NOMO-1 treated with dmso at 0.1 percent for 144 hours (cell line): ENCODE data around the gene HOTAIR.

Experiments
- DNase-seq: peaks from one replicate; lab custom pipeline; 2025; ENCODE audit not compliant: unreplicated experiment; lab: John Stamatoyannopoulos, UW

HOTAIR gene

DNA sequence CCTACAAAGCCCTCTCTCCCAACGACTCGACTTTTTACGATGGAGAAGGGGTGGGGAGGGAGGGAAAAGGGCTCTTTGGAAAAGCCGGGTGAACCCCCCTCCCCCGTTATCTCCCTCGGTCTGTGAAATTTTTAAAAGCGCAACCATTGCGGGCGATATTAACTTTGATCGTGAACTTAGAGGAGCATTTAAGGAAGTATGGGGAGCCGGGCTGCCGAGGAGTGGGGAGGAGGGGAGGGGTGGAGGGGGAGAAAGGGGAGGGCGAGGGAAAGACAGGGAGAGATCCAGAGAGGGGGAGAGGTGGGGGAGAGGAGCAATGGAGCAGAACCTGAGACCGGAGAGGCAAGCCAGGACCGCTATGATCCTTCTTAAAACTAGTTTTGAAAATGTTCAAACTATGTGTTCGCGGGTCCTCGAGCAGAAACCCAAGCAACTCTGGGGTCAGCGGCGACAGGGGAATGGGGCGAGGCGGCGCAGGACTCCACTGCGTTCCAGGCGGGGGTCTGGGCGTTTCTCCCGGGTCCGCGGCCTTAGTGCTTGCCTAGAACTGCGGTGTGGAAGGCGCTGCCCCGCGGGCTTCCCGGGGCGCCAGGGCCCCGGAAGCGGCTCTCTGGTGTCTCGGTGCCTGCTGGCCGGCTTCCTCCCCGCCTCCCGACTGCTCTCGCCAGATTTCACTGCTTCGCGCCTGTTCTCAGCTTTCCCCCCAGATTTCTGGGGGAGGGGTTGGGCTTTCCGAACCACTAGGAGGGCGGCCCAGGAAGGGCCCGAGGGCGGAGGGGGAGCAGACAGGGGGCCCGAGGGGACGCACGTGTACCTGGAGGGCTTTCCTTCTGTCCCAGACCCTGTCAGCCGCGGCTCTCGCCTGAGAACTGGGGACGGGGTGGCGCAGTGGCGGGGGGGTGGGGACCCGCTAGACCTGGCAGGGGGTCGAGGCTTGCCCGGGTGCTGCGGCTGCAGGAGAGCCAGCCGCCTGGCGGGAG is at the start of gene HOTAIR:
TSS of gene HOTAIR (minus strand) at position 871 of the 980 bp plus-strand sequence.
- DNase-seq, result no peak

DNA sequence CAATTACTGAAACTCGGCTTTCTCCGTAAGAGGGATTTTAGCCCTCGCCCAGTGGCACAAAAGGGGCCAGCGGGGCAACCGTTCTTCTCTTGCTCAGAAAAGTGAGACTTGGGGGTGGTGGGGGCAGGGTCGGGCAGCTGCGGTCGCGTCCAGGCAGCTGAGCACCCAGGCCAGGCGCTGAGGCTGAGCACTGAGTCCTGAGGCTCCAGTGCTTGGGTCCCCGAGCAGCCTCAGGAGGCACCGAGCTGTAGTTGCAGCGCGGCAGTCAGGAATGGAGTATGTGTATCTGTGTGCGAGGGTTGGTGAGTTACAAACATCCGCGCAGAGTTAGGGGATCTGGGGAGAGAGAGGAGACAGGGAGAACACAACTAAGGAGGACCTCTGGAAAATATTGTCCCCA is 49.4 kb upstream of the HOTAIR start:
- no peak for DNase-seq

DNA sequence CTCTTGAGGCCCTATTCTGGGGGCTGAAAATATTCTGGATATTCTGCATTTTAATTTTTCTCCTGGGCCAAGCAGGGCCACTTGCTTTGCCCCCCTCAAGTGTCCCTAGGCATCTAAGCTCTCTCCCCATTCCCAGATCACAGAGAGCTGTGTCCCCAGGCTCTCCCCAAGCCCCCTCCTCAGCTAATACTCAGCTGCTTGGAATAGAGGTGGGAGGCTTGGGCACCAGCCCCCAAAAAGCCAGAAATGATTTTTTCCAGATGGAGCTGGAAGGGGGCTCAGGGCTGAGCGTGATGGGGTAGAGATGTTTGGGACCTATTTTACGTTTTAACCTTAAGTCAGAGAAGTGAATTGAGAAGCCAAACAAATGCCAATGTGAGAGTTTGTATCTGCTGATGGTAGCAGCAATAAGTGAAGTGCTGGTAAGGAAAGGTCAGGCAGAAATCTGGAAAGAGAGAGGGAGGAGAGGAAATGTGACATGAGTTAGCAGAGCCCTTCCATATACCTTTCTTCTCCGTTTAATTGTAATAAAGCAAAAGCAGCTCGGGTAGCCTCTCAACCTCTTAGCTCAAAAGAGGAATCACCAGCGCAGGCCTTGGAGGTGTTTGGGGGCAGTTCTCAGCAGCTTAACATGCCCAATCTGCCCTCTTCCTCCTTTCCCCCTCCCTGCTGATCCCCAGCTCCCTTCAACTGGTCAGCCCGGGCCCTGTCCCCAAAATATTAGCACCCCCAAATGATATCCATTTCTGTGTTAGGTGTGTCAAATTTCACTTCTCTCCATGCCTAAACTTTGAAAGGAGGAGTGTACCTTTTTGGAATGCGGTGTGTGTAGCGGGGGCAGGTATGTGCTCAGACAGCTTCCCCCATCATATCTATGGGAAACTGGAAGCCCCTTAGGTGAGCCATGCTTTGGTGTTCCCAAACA is 48.5 kb upstream of the HOTAIR start:
- no peak for DNase-seq

DNA sequence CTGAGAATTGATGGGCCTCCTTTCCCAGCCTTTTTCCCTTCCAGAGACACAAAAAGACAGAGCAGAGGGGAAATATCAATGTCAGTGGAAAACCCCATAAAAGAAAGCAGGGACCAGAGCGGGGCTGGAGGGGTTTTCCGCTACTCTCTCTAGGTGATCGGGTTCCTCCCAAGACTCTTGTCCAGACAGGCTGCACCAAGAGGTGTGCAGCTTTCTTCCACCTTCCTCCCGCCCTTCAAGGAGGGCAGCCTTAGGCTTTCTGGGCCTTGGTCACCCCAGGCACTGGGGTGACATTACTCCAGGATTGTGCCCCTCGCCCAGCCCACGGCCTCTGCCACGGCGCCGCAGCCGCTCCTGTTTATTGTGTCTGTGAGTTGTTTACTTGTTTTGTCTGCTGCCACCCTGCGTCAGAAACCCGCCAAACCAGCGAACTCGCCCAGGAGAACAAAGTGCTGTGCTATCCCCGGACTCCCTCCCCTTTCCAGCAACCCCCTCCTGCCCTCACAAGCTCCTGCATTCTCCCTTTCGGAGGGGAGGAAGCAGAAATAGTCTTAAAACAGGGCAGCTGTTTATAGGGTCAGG is 46.8 kb upstream of the HOTAIR start:
- no peak for DNase-seq

DNA sequence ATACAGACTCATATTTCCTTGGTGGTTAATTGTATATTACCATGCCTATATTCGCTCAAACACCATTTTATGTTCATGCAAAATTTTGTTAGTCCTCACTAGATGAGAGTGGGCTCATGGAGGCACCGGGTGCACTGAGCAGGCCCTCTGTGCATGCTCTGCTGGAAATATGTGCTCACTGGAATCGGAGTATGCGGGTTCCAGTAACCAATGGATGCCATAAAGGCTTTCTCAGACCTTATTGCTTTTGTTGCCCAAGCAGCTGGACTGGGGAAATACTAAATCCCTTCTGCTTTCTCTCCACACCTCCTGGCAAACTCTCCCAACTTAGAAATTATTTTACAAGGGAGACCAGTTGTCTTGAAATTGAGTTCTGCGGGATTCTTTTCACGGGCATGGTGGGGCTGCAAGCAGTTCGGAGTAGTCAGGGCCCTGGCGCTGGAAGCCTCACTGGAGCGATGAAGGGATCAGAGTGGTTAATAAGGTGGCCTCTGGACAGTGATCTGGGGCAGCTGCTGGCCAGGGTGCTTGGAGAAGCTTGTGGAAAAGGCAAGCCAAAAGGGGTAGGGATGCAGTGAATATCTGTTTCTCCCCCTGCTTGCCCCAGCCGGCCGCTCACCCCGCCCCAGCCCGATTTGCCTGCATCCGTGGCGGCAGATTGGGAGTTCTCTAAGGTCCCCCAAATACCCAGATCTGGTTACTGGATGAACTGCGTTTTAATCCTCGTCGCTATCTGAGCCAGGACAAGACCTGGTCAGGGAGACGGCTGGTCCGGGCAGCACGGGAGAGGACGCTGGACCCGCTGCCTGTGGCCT is 46.0 kb upstream of the HOTAIR start:
- DNase-seq, result no peak

DNA sequence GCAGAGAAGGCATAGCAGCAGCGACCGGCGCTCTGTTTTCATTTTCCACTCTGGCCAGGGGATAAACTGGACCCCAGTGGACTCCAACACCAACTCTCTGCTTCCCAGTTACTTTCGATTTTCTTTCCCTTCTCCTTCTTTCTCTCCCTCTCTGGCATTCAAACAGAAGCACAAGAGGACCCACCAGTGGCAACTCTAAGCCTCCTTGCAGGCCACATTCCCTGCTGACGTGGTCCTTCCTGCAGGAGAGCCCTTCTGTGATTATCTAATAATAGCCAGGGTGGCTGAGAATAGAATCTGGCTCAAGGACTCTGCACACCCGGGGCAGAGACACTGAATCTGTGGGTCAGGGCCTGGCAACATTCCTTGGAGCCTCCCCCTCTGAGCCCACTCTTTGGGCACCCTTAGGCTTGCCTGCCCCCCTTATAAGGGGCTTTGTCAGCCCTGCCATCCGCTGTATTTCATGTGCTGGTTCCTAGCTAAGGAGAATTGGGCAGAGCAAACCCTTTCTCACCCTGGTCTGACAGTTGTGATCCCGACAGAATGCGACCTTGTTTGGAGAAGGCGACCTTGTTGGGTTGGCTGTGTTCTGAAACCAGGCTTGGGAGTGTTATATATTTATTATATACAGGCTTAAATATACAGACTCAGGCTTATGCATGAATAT is 45.3 kb upstream of the HOTAIR start:
- no peak for DNase-seq

DNA sequence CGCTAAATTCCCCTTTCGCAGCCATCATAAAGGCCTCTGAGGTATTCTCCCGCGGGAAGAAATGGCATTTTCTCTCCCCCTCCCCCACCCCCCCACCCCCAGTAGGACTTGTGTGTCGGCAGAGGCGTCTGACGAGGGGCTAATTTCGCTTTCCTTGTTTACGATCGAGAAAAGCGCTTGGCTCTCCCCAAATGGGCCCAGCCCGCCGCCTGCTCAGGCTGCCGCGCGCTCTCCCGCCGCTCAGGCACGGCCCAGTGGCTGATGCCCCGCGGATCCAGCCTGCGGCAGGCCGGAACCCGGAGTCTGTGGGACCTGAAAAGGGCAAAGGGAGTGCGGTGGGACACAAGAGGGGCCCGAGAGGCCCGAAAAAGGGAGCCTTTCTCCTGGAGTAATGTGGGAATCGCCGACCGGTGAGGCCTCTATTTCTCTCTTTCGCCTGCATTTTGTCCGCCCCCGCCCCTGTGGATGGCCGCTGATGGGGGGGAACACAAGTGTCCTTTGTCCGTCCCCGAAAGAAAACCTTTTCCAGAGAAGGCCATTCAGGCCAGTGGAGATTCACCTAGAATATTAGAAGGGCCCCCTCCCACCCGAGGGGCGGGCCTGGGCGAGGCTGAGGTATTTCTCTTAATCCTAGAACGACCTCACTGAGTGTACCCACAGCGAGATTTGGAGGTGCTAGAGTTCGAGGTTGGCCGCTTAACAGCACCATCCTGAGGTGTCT is 44.5 kb upstream of the HOTAIR start:
- no peak for DNase-seq

DNA sequence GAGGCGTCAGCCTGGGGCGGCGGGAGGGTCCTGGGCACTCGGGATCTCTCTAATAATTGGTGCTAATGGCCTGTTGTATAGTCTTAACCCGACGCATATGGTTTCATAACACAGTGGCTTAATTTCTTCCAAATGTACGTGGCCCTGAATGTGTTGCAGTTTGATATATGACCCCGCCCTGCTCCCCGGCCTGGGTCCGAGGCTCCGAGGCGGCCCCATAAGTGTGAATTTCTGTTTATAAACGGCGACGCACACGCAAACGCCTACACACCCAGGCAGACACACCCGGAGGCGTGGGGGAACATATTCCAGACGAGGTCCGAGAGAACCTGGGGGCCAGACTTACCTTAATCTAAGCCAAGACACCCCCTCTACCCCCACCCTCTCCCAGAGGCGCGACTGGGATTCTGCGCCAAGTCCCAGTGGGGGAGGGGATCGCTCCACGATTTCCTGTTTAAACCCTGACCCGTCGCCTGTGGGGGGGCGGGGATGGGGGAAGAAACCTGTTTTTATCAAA is 43.8 kb upstream of the HOTAIR start:
- DNase-seq, result no peak

DNA sequence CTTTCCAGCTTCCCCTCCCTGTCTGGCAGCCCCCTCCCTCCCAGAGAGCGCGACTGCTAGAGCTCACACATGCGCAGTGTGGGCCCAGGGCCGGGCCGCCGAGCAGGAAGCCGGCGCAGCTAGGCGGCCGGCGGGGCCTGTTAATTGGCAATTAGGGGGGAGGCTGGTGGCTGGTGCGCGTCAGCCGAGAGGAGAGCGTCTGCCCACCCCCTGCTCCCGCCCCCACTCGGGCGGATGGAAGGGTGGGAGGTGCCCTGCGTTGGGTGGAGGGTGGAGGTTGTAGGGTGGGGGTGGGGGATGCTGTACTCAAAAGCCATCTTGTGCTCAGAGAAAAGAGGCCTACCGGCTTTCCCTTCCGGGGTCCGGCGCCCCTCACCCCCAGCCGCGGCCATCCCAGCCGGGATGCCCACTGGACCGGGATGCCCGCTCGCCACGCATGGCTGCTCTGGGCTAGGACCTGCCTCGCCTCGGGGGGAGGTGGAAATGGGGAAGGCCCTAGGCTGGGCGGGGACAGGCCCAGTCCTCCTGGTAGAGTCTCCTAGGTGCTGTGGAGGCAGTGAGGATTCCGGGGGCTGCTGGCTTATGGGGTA is 43.2 kb upstream of the HOTAIR start:
- peak; percentile 76 for DNase-seq

DNA sequence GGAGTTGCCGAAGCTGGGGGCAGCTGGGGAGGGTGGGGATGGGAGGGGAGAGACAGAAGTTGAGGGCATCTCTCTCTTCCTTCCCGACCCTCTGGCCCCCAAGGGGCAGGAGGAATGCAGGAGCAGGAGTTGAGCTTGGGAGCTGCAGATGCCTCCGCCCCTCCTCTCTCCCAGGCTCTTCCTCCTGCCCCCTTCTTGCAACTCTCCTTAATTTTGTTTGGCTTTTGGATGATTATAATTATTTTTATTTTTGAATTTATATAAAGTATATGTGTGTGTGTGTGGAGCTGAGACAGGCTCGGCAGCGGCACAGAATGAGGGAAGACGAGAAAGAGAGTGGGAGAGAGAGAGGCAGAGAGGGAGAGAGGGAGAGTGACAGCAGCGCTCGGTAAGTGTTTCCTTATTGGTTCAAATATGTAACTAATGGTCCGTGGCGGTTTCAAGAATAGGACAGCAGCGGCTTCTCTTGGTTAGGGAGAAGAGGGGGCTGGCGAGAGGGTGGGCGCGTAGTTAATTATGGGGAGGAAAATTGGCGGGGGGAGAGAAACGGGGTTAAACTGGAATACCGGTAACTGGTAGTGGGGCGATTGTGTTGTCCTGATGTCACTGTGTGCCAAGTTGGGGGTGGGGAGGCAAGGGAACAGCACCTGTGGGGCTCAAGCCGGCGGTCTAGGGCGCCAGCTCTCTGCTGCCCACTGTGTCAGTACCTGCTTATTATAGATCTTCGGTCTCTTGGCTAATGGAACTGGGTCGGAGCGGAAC is 42.5 kb upstream of the HOTAIR start:
- no peak for DNase-seq

DNA sequence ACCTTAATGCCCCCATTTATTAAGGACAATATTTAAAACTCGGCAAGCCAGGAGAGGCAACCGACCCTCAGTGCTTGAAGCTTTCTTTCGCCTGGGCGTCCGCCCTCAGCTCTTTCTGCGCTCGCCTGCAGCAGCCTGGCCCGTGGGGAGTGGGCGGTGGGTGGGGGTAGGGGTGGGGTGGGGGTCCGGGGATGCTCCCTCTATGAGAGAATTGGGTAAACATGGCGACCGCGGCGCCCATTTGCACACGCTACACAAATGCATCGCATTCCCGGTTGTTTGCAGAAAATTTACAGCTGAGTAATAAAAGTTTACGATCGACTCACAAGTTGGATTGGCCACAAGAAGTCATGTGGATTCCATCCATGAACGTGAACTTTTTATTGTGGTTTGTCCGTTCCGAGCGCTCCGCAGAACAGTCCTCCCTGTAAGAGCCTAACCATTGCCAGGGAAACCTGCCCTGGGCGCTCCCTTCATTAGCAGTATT is 41.8 kb upstream of the HOTAIR start:
- DNase-seq, result no peak

DNA sequence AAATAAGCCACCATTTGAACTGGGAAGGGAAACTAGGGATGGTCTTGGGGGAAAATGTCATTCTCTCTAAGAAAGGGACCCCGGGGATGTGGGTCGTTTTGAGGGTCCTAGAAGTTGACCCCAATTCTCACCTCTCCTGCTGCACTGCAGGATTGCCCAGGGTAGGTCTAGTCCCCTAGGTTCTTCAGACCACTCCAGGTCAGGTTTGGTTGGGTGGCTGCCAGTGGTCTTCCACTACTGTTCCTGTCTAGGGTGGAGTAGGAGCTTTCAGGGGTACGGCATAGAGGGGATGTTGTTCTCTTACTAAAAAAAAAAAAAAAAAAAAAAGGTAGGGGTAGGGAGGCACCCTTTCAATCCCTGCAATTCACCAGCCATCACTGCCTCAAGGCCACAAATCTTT is 41.3 kb upstream of the HOTAIR start:
- DNase-seq, result no peak

DNA sequence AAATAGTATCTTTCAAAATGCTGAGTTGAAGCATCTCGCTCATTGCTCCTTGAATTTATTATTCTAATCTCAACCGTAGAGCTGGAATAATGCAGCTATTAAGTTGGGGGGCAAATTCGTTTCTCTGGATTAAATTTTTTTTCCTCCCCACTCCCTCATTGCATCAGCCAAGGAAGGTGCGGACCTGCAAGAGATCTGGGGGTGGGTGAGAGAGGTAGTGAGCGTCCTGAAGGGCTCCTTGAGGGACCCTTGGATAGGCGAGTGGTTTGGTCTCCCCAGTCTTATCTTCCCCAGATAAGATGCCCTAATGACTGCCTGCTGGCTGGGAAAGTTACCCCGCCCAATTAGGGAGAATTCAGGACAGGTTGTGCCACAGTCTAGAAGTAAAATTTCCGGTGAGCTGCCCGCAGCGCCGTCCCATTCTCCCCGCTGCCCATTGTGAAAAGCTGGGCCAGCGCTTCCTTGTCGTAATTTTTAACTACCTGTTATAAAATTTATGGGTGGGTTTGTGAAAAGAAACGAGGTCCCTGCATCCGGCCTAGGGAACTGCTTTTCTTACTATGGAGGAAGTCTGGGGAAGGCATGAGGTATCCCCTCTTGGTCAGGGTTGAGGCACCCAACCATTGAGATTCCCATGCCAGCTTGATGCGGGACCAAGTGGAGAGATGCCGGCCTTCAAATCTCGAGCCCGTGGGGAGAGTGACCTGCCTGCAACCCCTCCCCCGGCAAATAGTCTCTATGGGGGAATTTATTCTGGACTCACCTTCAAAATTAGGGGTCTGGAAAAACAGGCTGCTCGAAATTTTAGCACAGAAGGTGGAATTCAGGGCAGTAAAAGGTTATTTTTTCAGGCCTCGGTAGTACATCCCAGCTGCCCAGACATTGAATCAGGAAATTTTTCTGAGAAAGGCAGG is 40.5 kb upstream of the HOTAIR start:
- no peak for DNase-seq

DNA sequence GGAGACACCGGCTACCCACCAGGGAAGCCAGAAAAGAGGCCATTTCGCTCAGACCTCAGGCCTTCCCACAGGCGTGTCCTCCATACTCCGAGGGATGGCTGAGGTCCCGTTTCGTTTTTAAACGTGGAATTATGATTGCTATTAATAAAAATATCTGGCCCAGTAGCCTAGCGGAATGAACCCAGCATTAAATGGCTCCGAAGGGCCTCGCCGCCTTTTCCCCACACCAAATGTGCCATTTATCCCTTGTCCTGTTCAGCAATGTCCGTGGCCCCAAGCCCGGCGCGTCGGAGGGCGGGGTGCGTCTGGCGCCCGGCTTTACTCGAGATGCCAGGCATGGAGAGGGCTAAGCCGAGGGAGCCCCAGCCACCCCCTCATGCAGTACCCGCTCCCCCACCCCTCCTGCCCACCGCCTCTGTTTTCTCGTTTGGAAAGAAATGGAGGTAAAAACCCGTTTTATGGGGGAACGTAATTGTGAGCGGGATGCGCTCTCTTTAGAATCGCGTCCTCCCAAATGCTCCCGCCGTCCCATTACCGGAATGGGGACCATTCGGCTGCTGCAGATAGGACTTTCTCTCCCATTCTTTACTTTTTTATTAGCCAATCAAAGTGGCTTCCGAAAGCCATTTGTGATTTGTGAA is 39.7 kb upstream of the HOTAIR start:
- no peak for DNase-seq

DNA sequence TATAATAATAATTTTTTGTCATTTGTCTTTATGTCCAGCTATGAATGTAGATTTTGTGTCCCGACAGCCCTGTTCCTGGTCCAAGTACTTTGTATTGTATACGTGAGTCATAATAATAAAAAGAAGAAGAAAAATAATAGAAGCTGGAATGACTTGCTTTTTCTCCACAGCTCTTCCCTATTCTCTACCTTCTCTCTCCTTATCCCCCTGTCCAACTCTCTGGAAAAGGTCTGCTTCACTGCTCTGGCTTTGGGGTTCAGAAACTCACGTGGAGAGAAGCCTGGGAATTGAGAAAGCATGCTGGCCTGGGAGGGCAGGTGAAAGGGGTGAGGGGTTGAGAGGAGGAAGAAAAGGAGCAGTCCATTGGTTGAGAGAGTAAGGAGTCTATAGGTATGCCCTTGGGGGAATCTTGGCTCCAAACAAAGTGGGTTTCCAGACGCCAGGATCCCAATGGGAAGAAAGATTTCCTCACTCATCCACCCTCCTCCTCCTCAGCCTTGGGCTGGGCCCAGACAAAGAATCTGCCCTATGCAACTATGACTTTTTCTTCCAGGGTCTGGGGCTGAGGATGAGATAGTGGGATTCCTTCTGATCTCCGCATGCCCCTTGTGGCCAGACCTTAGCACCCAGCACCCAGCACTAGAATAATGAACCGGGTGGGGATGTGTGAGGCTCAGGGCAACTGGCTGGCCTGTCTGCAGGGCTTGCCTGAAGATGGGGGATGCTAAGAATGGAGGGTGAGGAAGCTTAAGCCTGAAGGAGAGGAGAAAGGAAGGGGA is 38.1 kb upstream of the HOTAIR start:
- DNase-seq, result no peak
